GM12865 (cell line): ENCODE results near the gene PRG2.

Experiments
- DNase-seq: peaks from one replicate; pipeline ENCODE4 v3.0.0; 2010; ENCODE audit warnings: low read depth
- H3K4me3 ChIP-seq: 2 replicates; pipeline ENCODE4 v1.5.1; 2011; ENCODE audit warnings: mild to moderate bottlenecking, low read depth, low read length, control low read depth
- TF ChIP-seq, protein P1 (sequence below): IDR thresholded peaks from 2 replicates; pipeline ENCODE4 v1.5.1; 2011; ENCODE audit warnings: low read length, control low read depth, low read depth, inconsistent platforms; ENCODE audit not compliant: insufficient read depth; ENCODE audit errors: missing control alignments

The PRG2 gene, protein sequence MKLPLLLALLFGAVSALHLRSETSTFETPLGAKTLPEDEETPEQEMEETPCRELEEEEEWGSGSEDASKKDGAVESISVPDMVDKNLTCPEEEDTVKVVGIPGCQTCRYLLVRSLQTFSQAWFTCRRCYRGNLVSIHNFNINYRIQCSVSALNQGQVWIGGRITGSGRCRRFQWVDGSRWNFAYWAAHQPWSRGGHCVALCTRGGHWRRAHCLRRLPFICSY

DNA sequence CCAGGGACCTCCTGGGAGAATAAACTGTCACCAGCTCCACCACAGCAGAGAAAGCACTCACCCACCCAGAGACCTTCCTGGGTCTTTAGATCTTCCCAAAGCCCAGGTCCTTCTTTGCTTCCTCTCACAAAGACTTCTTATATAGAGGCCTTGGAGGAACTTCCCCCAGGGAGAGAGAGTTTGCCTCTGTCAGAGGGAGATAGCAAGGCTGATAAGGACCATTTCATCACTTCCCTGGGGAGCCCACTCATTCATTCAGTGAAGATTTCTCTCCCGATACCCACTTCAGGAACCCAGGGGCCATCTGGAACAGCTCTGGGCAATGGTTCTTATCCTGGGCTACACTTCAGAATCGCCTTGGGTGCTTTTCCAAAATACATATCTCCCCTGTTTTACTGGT, at the start of gene PRG2:
PRG2 (minus strand) TSS at position 116 of the 400 bp plus-strand sequence. CDS start 706 bp downstream, outside the sequence.
- DNase-seq: no peak
- TF ChIP-seq, protein P1, sequence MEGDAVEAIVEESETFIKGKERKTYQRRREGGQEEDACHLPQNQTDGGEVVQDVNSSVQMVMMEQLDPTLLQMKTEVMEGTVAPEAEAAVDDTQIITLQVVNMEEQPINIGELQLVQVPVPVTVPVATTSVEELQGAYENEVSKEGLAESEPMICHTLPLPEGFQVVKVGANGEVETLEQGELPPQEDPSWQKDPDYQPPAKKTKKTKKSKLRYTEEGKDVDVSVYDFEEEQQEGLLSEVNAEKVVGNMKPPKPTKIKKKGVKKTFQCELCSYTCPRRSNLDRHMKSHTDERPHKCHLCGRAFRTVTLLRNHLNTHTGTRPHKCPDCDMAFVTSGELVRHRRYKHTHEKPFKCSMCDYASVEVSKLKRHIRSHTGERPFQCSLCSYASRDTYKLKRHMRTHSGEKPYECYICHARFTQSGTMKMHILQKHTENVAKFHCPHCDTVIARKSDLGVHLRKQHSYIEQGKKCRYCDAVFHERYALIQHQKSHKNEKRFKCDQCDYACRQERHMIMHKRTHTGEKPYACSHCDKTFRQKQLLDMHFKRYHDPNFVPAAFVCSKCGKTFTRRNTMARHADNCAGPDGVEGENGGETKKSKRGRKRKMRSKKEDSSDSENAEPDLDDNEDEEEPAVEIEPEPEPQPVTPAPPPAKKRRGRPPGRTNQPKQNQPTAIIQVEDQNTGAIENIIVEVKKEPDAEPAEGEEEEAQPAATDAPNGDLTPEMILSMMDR: no peak
- H3K4me3 ChIP-seq: no peak within 1 kb of the TSS

DNA sequence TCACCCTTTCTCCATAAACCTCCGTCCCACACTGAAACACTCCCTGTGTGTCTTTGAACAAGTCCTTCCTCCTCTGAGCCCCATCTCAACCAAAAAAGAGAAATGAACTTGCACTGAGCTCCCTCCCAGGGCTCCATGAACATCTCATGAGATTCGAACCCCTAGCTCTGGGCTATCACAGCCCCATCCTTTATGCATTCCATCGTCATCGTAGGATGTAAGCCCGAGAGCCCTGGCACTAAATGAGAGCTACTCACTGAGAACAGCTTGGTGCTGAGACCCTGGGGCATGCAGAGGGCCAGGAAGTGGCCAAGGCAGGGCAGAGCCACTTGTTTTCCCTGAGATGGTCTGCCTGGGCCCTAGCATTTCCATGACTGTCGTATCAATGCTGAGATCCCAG, 49.3 kb upstream of the PRG2 start:
- TF ChIP-seq, protein P1: no peak
- no peak overlapping the region for H3K4me3 ChIP-seq
- DNase-seq: no peak

DNA sequence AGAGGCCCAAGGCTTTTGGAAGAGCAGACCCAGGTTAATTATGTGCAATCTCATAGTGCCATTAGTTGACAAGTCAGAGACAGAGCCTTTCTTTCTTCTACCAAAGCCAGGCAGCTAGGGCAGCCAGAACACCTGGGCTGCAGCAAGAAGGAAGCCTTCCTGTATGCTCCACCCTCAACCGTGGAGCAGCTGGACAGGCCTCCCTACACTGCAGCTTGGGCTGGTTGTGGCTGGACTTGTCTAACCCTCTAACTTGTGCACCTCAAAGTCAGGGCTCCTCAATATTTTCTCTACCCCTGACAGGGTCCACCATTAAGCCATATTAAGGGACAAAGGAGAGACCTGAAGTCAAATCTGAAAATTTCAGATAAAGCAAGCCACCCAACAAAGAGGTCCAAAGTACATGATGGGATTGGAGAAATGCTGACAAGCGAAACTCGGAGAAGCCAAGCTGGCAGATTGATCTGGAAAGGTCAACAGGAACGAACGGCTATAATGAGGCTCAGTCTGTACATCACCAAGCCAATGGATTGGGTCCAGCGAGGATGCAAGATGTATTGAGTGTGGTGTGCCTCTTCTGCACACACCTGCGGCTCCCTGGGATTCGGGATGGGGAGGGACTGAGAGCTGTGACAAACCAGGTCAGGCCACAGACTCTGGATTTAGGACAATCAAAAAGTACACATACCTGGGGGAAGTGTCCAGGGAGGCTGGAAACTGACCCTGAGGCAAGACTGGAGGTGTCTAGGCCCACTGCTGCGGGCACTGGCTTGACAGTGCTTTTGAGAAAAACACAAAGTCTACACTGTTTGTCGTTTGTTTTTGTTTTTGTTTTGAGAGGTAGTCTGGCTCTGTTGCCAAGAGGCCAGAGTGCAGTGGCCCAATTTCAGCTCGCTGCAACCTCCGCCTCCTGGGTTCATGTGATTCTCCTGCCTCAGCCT, 48.2 kb upstream of the PRG2 start:
- TF ChIP-seq, protein P1: no peak
- no peak for DNase-seq
- no peak overlapping the region for H3K4me3 ChIP-seq

DNA sequence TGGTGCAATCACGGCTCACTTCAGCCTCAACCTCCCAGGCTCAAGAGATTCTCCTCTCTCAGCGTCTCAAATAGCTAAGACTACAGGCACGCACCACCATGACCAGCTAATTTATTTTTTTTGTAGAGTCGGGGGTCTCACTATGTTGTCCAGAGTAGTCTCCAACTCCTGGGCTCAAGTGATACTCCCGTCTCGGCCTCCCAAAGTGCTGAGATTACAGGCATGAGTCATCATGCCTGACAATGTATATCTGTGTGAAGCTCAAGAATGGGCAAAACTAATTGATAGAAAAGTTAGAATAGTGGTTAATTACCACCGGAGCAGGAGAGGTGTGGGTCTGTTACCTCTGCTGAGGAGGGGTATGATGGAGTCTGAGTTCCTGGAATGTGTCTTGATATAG, 45.6 kb upstream of the PRG2 start:
- no peak overlapping the region for H3K4me3 ChIP-seq
- TF ChIP-seq, protein P1: no peak
- DNase-seq: no peak

DNA sequence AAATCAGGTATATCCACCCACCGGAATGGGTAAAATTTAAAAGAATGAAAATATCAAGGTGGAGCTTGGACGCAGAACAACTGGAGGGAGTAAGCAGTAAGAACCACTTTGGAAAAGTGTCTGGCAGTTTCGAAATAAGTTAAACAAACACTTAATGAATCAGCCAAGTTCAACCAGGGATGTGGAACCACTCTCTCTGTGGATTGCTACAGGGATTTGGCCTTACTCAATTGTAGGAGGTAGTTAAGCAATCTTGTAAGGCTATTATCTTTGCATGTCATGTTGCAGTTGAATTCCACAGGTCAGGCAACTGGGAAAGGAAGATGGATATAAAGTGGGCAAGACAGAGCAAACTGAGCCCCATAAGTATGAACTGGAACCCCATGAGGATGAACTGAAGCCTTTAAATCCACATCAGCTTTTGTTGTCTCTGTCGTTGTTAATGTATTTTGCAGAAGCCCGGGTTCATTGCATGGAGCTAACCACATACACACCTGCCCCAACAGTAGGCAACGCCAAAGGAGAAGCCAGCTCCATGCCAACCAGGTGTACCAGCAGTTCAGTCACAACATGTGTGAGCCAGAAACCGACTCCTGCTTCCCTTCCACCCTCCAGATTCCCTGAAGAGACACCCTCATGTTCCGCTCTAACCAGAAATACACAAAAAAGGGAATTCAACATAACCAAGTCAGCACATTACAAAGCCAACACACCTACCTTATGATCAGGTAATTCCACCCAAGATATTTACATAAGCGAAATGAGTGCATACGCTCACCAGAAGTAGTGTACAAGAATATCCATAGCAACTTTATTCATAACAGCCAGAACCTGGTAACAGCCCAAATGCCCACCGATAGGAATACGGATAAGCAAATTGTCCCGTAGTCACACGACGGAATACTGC, 44.4 kb upstream of the PRG2 start:
- no peak for DNase-seq
- H3K4me3 ChIP-seq: no peak overlapping the region
- TF ChIP-seq, protein P1: no peak

DNA sequence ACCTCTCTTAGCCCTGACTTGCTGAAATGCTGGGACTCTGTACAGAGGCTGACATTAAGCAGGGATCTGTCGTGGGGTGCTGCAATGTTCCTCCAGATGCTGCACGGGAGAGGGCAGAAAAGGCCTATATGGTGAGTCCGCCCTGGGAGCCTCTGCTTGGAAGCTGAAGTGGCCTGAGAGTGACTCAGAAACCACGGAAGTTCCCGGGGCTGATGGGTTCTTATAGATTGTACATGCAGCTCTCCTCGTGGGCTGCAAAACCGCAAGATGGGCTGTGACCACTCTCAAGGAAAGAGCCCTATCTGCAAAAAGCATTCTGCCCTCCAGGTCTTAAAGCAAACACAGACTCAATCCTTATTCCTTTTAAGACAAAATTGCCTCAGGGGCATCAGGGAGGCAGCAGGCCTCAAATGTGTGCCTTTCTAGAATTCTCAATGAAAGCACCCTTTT, 42.3 kb upstream of the PRG2 start:
- H3K4me3 ChIP-seq: no peak overlapping the region
- DNase-seq: peak; percentile 40
- TF ChIP-seq, protein P1: no peak
